Spleen (tissue), 7 donors: ENCODE results near the gene ETF1.

Experiments
- CTCF ChIP-seq, 11 experiments: fragments of 200-600 bp in 7 of 11; fragments of 450-650 bp in 4 of 11; sonication (generic) in 4 of 11; IDR thresholded peaks in 8 of 11; conservative IDR thresholded peaks in 3 of 11; 1 replicate in 7 of 11; 2 replicates in 4 of 11; pipeline versions ENCODE4 v1.4.0 to v1.8.0; 2016 to 2021; ENCODE audit warnings: antibody characterized with exemption in 11 of 11, inconsistent platforms in 4 of 11, mild to moderate bottlenecking in 1 of 11
- POLR2A ChIP-seq, 3 donors: fragments of 450-650 bp; IDR thresholded peaks; one replicate each; pipeline ENCODE4 v1.5.1; 2017; ENCODE audit warnings: antibody characterized with exemption in 3 of 3, mild to moderate bottlenecking in 1 of 3
- POLR2AphosphoS5 ChIP-seq, 3 donors: sonication (generic); formaldehyde crosslinking; IDR thresholded peaks; one replicate each; pipeline ENCODE4 v1.5.1; 2017; ENCODE audit warnings: antibody characterized with exemption in 3 of 3
- donor health status: DM: no; HTN: no; CAD: no; lungs with moderate emphysema.
- donor health status: DM: no; HTN: no; CAD: no.
- donor health status: DM: no; HTN: no; CAD: no.

GRCh38 chr5:138492560-138493045 lies 50.4 kb downstream of the ETF1 start:
- no peak for TF ChIP-seq POLR2AphosphoS5 (IDR thresholded peaks at IDR 0.05)
- TF ChIP-seq CTCF (IDR thresholded peaks at IDR 0.05 in 8 of 11, conservative IDR thresholded peaks at IDR 0.05 in 3 of 11) = no peak
- no peak for TF ChIP-seq POLR2A (IDR thresholded peaks at IDR 0.05)
